Gastrocnemius medialis (tissue), 4 donors: Measurements from ENCODE around the gene KLHDC1.

Experiments used
- POLR2A ChIP-seq, 2 donors: fragments of 450-650 bp; IDR thresholded peaks; one replicate each; pipeline ENCODE4 v1.6.1; 2017; ENCODE audit warnings: antibody characterized with exemption in 2 of 2, mild to moderate bottlenecking in 2 of 2, moderate library complexity in 2 of 2
- TF ChIP-seq, protein P1 (sequence below), 5 experiments: fragments of 450-650 bp in 3 of 5; fragments of 200-600 bp in 2 of 5; sonication (generic) in 2 of 5; IDR thresholded peaks in 4 of 5; conservative IDR thresholded peaks in 1 of 5; 1 replicate in 4 of 5; 2 replicates in 1 of 5; pipeline ENCODE4 v1.5.1; 2016 to 2019; ENCODE audit warnings: antibody characterized with exemption in 5 of 5, mild to moderate bottlenecking in 3 of 5, moderate library complexity in 3 of 5

DNA sequence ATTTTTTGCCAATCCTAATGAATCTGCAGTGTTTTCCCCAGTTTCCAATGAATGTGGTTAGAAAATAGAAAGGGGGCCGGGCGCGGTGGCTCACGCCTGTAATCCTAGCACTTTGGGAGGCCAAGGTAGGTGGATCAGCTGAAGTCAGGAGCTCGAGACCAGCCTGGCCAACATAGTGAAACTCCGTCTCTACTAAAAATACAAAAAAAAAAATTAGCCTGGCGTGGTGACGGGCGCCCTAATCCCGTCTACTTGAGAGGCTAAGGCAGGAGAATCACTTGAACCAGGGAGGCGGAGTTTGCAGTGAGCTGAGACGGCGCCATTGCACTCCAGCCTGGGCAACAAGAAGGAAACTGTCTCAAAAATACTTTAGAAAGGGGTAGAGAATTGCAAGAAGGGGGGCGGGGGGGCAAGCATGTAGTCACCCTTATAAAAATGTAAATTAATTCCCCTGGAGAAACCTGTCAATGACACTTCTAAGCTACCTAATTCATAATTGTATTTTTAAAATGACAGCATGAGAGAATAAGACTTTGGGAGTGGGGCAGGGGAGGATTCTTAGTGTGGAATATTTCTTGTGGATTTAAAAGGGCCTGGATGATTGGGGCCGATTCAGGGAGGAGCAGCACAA, 76.8 kb downstream of the KLHDC1 start:
- TF ChIP-seq, protein P1, sequence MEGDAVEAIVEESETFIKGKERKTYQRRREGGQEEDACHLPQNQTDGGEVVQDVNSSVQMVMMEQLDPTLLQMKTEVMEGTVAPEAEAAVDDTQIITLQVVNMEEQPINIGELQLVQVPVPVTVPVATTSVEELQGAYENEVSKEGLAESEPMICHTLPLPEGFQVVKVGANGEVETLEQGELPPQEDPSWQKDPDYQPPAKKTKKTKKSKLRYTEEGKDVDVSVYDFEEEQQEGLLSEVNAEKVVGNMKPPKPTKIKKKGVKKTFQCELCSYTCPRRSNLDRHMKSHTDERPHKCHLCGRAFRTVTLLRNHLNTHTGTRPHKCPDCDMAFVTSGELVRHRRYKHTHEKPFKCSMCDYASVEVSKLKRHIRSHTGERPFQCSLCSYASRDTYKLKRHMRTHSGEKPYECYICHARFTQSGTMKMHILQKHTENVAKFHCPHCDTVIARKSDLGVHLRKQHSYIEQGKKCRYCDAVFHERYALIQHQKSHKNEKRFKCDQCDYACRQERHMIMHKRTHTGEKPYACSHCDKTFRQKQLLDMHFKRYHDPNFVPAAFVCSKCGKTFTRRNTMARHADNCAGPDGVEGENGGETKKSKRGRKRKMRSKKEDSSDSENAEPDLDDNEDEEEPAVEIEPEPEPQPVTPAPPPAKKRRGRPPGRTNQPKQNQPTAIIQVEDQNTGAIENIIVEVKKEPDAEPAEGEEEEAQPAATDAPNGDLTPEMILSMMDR (IDR thresholded peaks at IDR 0.05 in 4 of 5, conservative IDR thresholded peaks at IDR 0.05 in 1 of 5): no peak
- no peak for TF ChIP-seq POLR2A (IDR thresholded peaks at IDR 0.05)
